Measurements from ENCODE around the gene SBF2. TPM values are rescaled to one million over a fixed set of nuclear protein-coding genes. Genes with fewer than 3 reads are reported as not detected.

The SBF2 gene
- total and polyA plus RNA-seq, 9 of the 15 experiments (the other 6 are each of a cell fraction or from before 2014, with no cell fraction given), result 0.80 to 9.5 (median 5.0) TPM

GRCh38 chr11:10139656-10140055, 154.4 kb downstream of the SBF2 start (continued):
- no peak for TF ChIP-seq ILK (tag; IDR thresholded peaks at IDR 0.05; ENCODE audit: borderline replicate concordance, low read depth)
- no peak for TF ChIP-seq KDM4B (IDR thresholded peaks at IDR 0.05; ENCODE audit: borderline replicate concordance in 2 of 2, low read depth in 1 of 2)
- TF ChIP-seq, protein P1, sequence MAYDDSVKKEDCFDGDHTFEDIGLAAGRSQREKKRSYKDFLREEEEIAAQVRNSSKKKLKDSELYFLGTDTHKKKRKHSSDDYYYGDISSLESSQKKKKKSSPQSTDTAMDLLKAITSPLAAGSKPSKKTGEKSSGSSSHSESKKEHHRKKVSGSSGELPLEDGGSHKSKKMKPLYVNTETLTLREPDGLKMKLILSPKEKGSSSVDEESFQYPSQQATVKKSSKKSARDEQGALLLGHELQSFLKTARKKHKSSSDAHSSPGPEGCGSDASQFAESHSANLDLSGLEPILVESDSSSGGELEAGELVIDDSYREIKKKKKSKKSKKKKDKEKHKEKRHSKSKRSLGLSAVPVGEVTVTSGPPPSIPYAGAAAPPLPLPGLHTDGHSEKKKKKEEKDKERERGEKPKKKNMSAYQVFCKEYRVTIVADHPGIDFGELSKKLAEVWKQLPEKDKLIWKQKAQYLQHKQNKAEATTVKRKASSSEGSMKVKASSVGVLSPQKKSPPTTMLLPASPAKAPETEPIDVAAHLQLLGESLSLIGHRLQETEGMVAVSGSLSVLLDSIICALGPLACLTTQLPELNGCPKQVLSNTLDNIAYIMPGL (CRISPR knock-in tag; IDR thresholded peaks at IDR 0.05), result no peak
- TF ChIP-seq, protein P2, sequence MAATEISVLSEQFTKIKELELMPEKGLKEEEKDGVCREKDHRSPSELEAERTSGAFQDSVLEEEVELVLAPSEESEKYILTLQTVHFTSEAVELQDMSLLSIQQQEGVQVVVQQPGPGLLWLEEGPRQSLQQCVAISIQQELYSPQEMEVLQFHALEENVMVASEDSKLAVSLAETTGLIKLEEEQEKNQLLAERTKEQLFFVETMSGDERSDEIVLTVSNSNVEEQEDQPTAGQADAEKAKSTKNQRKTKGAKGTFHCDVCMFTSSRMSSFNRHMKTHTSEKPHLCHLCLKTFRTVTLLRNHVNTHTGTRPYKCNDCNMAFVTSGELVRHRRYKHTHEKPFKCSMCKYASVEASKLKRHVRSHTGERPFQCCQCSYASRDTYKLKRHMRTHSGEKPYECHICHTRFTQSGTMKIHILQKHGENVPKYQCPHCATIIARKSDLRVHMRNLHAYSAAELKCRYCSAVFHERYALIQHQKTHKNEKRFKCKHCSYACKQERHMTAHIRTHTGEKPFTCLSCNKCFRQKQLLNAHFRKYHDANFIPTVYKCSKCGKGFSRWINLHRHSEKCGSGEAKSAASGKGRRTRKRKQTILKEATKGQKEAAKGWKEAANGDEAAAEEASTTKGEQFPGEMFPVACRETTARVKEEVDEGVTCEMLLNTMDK (IDR thresholded peaks at IDR 0.05; ENCODE audit: borderline replicate concordance, insufficient read depth, low read depth, low read length, poor library complexity, severe bottlenecking), result no peak
- TF ChIP-seq, protein P3, sequence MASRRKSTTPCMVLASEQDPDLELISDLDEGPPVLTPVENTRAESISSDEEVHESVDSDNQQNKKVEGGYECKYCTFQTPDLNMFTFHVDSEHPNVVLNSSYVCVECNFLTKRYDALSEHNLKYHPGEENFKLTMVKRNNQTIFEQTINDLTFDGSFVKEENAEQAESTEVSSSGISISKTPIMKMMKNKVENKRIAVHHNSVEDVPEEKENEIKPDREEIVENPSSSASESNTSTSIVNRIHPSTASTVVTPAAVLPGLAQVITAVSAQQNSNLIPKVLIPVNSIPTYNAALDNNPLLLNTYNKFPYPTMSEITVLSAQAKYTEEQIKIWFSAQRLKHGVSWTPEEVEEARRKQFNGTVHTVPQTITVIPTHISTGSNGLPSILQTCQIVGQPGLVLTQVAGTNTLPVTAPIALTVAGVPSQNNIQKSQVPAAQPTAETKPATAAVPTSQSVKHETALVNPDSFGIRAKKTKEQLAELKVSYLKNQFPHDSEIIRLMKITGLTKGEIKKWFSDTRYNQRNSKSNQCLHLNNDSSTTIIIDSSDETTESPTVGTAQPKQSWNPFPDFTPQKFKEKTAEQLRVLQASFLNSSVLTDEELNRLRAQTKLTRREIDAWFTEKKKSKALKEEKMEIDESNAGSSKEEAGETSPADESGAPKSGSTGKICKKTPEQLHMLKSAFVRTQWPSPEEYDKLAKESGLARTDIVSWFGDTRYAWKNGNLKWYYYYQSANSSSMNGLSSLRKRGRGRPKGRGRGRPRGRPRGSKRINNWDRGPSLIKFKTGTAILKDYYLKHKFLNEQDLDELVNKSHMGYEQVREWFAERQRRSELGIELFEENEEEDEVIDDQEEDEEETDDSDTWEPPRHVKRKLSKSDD (conservative IDR thresholded peaks at IDR 0.05; ENCODE audit: low read length), result no peak
- TF ChIP-seq ZSCAN29 (IDR thresholded peaks at IDR 0.05), result no peak
